WTC11 (cell line): ENCODE results near the gene PRCC. TPM values are rescaled to one million over a fixed set of nuclear protein-coding genes. Genes with fewer than 3 reads are reported as not detected.

Source experiments
- ATAC-seq: fragments of 200-7000 bp; cut with Tn5 transposase; 2 replicates; pipeline ENCODE4 v1.10.0; 2021; ENCODE audit warnings: mild to moderate bottlenecking, moderate library complexity
- CTCF ChIA-PET: fragments of 300-600 bp; sonication (Branson Sonifier 250); formaldehyde crosslinking; loops from one replicate; lab custom pipeline; 2021; ENCODE audit warnings: antibody characterized with exemption; lab: Charles Lee
- POLR2A ChIA-PET: fragments of 350-600 bp; sonication (Branson Sonifier 250); formaldehyde crosslinking; loops from one replicate; lab custom pipeline; 2021; ENCODE audit warnings: antibody characterized with exemption; lab: Charles Lee
- DNase-seq: peaks from one replicate; pipeline ENCODE4 v3.0.0; 2021; ENCODE audit warnings: low spot score
- H3K27ac Mint-ChIP-seq: 2 replicates; pipeline ENCODE4 v1.8.0; 2021; ENCODE audit warnings: mixed read lengths
- H3K27me3 Mint-ChIP-seq: 2 replicates; pipeline ENCODE4 v1.8.0; 2021; ENCODE audit warnings: low read depth, mild to moderate bottlenecking, moderate library complexity, mixed read lengths
- H3K36me3 Mint-ChIP-seq: 2 replicates; pipeline ENCODE4 v1.8.0; 2021; ENCODE audit warnings: mixed read lengths
- H3K4me1 Mint-ChIP-seq: 2 replicates; pipeline ENCODE4 v1.8.0; 2022; ENCODE audit warnings: mixed read lengths
- H3K4me3 Mint-ChIP-seq: 2 replicates; pipeline ENCODE4 v1.8.0; 2021; ENCODE audit warnings: mild to moderate bottlenecking, moderate library complexity, mixed read lengths
- H3K9me3 Mint-ChIP-seq: 2 replicates; pipeline ENCODE4 v1.8.0; 2021; ENCODE audit warnings: mixed read lengths
- CDX4 ChIP-seq: fragments of 250-450 bp; sonication (Bioruptor Pico); IDR thresholded peaks from 2 replicates; pipeline ENCODE4 v1.9.0; 2021; ENCODE audit warnings: moderate library complexity, mild to moderate bottlenecking, inconsistent platforms, borderline replicate concordance
- ETV6 ChIP-seq: sonication (generic); formaldehyde crosslinking; IDR thresholded peaks from 2 replicates; pipeline ENCODE4 v1.8.1; 2022; ENCODE audit warnings: mild to moderate bottlenecking, missing genetic modification reagents
- GABPB1 ChIP-seq: sonication (generic); formaldehyde crosslinking; IDR thresholded peaks from 2 replicates; pipeline ENCODE4 v1.8.1; 2023; ENCODE audit warnings: mild to moderate bottlenecking, missing genetic modification reagents
- NR1H2 ChIP-seq: sonication (generic); formaldehyde crosslinking; IDR thresholded peaks from 2 replicates; pipeline ENCODE4 v1.9.0; 2021; ENCODE audit warnings: mild to moderate bottlenecking, moderate library complexity, missing genetic modification reagents
- RORB ChIP-seq: fragments of 250-450 bp; sonication (Bioruptor Pico); IDR thresholded peaks from 2 replicates; pipeline ENCODE4 v1.9.0; 2021; ENCODE audit warnings: mild to moderate bottlenecking
- SOX15 ChIP-seq: fragments of 250-450 bp; sonication (Bioruptor Pico); IDR thresholded peaks from 2 replicates; pipeline ENCODE4 v1.9.0; 2021; ENCODE audit warnings: mild to moderate bottlenecking
- TEAD1 ChIP-seq: sonication (generic); formaldehyde crosslinking; IDR thresholded peaks from 2 replicates; pipeline ENCODE4 v1.8.0; 2022; ENCODE audit warnings: mild to moderate bottlenecking, missing genetic modification reagents
- TEAD4 ChIP-seq: sonication (generic); formaldehyde crosslinking; IDR thresholded peaks from 2 replicates; pipeline ENCODE4 v1.8.0; 2022; ENCODE audit warnings: mild to moderate bottlenecking, missing genetic modification reagents
- USF2 ChIP-seq: sonication (generic); formaldehyde crosslinking; IDR thresholded peaks from 2 replicates; pipeline ENCODE4 v1.8.1; 2023; ENCODE audit warnings: mild to moderate bottlenecking, missing genetic modification reagents, moderate library complexity
- ZBTB21 ChIP-seq: sonication (generic); formaldehyde crosslinking; IDR thresholded peaks from 2 replicates; pipeline ENCODE4 v1.8.1; 2023; ENCODE audit warnings: mild to moderate bottlenecking, missing genetic modification reagents, borderline replicate concordance
- ZNF121 ChIP-seq: sonication (generic); formaldehyde crosslinking; IDR thresholded peaks from 2 replicates; pipeline ENCODE4 v1.8.0; 2023; ENCODE audit warnings: missing genetic modification reagents
- ZNF532 ChIP-seq: fragments of 250-450 bp; sonication (Bioruptor Pico); IDR thresholded peaks from 2 replicates; pipeline ENCODE4 v1.9.0; 2021; ENCODE audit warnings: mild to moderate bottlenecking, borderline replicate concordance
- total RNA-seq: library from RNA; stranded (reverse); gene quantifications from 3 replicates; pipeline ENCODE4 v1.2.3, GENCODE V29; 2021
- TF ChIP-seq, protein P1 (sequence below): sonication (generic); formaldehyde crosslinking; IDR thresholded peaks from 2 replicates; pipeline ENCODE4 v1.8.0; 2023; ENCODE audit warnings: missing genetic modification reagents, mild to moderate bottlenecking, borderline replicate concordance
- TF ChIP-seq, protein P2 (sequence below): sonication (generic); formaldehyde crosslinking; IDR thresholded peaks from 2 replicates; pipeline ENCODE4 v1.8.0; 2023; ENCODE audit warnings: missing genetic modification reagents

The PRCC gene
- total RNA-seq, 1 experiment from 2014 or later: 97.4 TPM

DNA sequence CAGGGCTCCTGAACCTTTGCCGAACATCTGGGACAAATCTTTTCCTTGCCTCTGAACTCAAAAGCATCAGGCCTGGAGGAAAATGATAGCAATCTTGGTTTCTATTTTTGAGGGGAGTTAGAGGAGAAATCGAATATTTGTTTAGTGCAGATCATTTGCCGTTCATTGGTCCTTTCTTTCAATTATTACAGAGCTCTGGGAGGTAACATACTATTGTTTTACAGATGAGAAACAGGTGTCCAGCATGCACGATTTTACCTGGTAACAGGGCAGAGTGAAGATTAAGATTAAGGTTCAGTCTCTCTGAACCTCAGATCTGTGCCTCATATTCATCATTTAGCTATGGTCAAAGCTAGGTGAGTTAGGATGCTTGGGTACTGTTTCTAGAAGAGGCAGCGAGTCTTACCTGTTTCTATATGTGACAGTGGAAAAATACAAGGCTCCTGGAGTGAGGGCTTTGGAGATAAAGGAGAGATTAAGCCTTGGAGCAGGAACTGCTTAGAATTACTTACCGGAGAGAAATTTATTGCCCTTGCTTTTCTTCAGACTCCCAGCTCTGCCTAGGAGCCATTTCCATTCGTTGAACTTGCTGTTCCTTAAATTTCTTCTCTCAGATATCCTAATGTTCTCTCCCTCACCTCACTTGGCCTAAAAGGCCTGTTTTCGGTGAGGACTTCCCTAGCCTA is 1.4 kb downstream of the PRCC start:
- Mint-ChIP-seq H3K9me3 (no peaks in the 10 kb centered on the region), H3K4me1 (peaks cover 34% of the 10 kb centered on the region), H3K27ac (peak overlapping the region; percentile 28), H3K4me3 (no peak overlapping the region), H3K27me3 (no peaks in the 10 kb centered on the region), H3K36me3 (peaks cover 15% of the 10 kb centered on the region)
- CTCF ChIA-PET: interaction anchor here (1.2 to 2.1 kb wide), 2 partner anchors 17 to 42 kb away, joined by 3 to 12 read pairs; no protein-coding TSS in a partner anchor
- ATAC-seq (no peak), DNase-seq (no peak)
- POLR2A ChIA-PET: interaction anchor here (1.3 to 3.4 kb wide), 2 partner anchors 17 to 28 kb away, joined by 4 to 24 read pairs; partner anchors contain the start of genes HDGF and MRPL24
- no peak for TF ChIP-seq TEAD4
- no peak for TF ChIP-seq USF2 (CRISPR knock-in tag)
- no peak for TF ChIP-seq RORB (CRISPR knock-in tag)
- TF ChIP-seq ZBTB21 (CRISPR knock-in tag): no peak
- no peak for TF ChIP-seq TEAD1 (CRISPR knock-in tag)
- no peak for TF ChIP-seq GABPB1 (CRISPR knock-in tag)
- TF ChIP-seq, protein P1, sequence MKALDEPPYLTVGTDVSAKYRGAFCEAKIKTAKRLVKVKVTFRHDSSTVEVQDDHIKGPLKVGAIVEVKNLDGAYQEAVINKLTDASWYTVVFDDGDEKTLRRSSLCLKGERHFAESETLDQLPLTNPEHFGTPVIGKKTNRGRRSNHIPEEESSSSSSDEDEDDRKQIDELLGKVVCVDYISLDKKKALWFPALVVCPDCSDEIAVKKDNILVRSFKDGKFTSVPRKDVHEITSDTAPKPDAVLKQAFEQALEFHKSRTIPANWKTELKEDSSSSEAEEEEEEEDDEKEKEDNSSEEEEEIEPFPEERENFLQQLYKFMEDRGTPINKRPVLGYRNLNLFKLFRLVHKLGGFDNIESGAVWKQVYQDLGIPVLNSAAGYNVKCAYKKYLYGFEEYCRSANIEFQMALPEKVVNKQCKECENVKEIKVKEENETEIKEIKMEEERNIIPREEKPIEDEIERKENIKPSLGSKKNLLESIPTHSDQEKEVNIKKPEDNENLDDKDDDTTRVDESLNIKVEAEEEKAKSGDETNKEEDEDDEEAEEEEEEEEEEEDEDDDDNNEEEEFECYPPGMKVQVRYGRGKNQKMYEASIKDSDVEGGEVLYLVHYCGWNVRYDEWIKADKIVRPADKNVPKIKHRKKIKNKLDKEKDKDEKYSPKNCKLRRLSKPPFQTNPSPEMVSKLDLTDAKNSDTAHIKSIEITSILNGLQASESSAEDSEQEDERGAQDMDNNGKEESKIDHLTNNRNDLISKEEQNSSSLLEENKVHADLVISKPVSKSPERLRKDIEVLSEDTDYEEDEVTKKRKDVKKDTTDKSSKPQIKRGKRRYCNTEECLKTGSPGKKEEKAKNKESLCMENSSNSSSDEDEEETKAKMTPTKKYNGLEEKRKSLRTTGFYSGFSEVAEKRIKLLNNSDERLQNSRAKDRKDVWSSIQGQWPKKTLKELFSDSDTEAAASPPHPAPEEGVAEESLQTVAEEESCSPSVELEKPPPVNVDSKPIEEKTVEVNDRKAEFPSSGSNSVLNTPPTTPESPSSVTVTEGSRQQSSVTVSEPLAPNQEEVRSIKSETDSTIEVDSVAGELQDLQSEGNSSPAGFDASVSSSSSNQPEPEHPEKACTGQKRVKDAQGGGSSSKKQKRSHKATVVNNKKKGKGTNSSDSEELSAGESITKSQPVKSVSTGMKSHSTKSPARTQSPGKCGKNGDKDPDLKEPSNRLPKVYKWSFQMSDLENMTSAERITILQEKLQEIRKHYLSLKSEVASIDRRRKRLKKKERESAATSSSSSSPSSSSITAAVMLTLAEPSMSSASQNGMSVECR: no peak
- no peak for TF ChIP-seq CDX4
- TF ChIP-seq, protein P2, sequence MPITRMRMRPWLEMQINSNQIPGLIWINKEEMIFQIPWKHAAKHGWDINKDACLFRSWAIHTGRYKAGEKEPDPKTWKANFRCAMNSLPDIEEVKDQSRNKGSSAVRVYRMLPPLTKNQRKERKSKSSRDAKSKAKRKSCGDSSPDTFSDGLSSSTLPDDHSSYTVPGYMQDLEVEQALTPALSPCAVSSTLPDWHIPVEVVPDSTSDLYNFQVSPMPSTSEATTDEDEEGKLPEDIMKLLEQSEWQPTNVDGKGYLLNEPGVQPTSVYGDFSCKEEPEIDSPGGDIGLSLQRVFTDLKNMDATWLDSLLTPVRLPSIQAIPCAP (CRISPR knock-in tag): no peak
- no peak for TF ChIP-seq ETV6 (CRISPR knock-in tag)
- TF ChIP-seq ZNF532 (CRISPR knock-in tag): no peak
- TF ChIP-seq SOX15 (CRISPR knock-in tag): no peak
- TF ChIP-seq NR1H2 (CRISPR knock-in tag): no peak
- TF ChIP-seq ZNF121 (CRISPR knock-in tag): no peak
